ENCODE data around the gene FASN. TPM values are rescaled to one million over a fixed set of nuclear protein-coding genes. Genes with fewer than 3 reads are reported as not detected.

Gene FASN
- total and polyA plus RNA-seq, 2 donors (not counting 1 experiment from before 2014, with no cell fraction given), result 36.8 to 242 TPM

DNA sequence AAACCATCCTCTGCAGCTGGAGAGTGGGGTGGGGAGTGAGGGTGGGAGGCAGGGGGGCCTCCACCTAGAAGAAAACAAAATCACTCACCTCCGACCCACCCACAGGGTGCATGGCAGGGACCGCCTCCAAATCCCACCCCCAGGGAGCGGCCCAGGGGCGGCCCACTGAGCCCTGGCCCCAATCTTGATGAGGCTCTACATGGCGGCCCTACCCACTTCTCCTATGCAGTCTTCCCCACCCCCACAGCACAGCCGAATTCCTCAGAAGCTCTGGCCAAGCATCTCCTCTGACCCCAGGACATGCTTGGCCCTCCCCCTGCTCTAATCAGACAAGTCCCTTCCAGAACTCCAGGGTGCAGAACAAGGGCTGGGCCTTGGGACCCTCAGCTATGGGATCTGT lies 18.2 kb upstream of the FASN start:
- H3K4me2 ChIP-seq (ENCODE audit: extremely low read depth, insufficient read depth, low read length), result no peak overlapping the region
- H2AFZ ChIP-seq (ENCODE audit: low read length), result no peak overlapping the region
- H3K36me3 ChIP-seq (ENCODE audit: control insufficient read depth, insufficient read depth, low read length), result no peaks in the 10 kb centered on the region
- TF ChIP-seq EZH2 (IDR thresholded peaks at IDR 0.05; ENCODE audit: low read length, missing control alignments) (no peak), CTCF (conservative IDR thresholded peaks at IDR 0.05 in 1 of 2, IDR thresholded peaks at IDR 0.05 in 1 of 2; ENCODE audit: low read depth in 1 of 2, low read length in 2 of 2) (no peak)
- no peak overlapping the region for H3K9ac ChIP-seq (ENCODE audit: insufficient read depth, low read length)
- DNase-seq (ENCODE audit: low read depth in 2 of 2), result no peak
- H3K4me3 ChIP-seq (replicated peaks in 1 of 4; ENCODE audit: control extremely low read depth in 1 of 4, insufficient read depth in 1 of 4, low read depth in 3 of 4, low read length in 4 of 4), result no peak overlapping the region
- no peaks in the 10 kb centered on the region for H4K20me1 ChIP-seq (ENCODE audit: control insufficient read depth, extremely low read depth, insufficient read depth, low read length)
- no peaks in the 10 kb centered on the region for H3K79me2 ChIP-seq (ENCODE audit: control insufficient read depth, insufficient read depth, low read length)
- no peaks in the 10 kb centered on the region for H3K4me1 ChIP-seq (ENCODE audit: control insufficient read depth, extremely low read depth, insufficient read depth, low read length)
- no peak overlapping the region for H3K27ac ChIP-seq (ENCODE audit: insufficient read depth, low read length)
- H3K9me3 ChIP-seq (ENCODE audit: control insufficient read depth, insufficient read depth, low read depth, low read length), result no peaks in the 10 kb centered on the region
- H3K27me3 ChIP-seq (ENCODE audit: control insufficient read depth, insufficient read depth, low read length), result no peaks in the 10 kb centered on the region

DNA sequence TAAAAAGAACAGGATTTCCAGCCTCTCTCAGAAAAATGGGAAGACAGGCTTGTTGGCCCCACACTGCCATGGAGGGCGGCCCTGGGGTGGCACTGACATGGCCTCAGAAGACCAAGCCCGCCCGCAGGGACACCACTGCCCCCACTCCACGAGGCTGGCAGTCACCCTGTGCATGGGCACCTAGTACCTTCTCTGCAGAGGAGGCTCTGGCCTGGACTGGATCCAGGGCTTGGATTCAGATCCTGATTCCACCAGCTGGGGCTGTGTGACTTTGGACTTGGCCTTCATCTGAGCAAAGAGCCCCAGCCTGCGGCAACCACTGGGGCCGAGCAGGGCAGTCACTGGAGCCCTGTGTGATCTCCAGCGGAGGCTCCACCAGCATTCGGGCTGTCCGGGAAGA lies 16.8 kb upstream of the FASN start:
- Histone ChIP-seq H3K27ac (ENCODE audit: insufficient read depth, low read length) (no peak overlapping the region), H2AFZ (ENCODE audit: low read length) (no peak overlapping the region), H3K4me3 (replicated peaks in 1 of 4; ENCODE audit: control extremely low read depth in 1 of 4, insufficient read depth in 1 of 4, low read depth in 3 of 4, low read length in 4 of 4) (no peak overlapping the region), H3K79me2 (ENCODE audit: control insufficient read depth, insufficient read depth, low read length) (no peaks in the 10 kb centered on the region), H4K20me1 (ENCODE audit: control insufficient read depth, extremely low read depth, insufficient read depth, low read length) (no peaks in the 10 kb centered on the region), H3K4me2 (ENCODE audit: extremely low read depth, insufficient read depth, low read length) (no peak overlapping the region), H3K27me3 (ENCODE audit: control insufficient read depth, insufficient read depth, low read length) (no peaks in the 10 kb centered on the region), H3K9ac (ENCODE audit: insufficient read depth, low read length) (no peak overlapping the region), H3K4me1 (ENCODE audit: control insufficient read depth, extremely low read depth, insufficient read depth, low read length) (no peaks in the 10 kb centered on the region), H3K36me3 (ENCODE audit: control insufficient read depth, insufficient read depth, low read length) (no peaks in the 10 kb centered on the region), H3K9me3 (ENCODE audit: control insufficient read depth, insufficient read depth, low read depth, low read length) (no peaks in the 10 kb centered on the region)
- no peak for DNase-seq (ENCODE audit: low read depth in 2 of 2)
- TF ChIP-seq EZH2 (IDR thresholded peaks at IDR 0.05; ENCODE audit: low read length, missing control alignments) (no peak), CTCF (conservative IDR thresholded peaks at IDR 0.05 in 1 of 2, IDR thresholded peaks at IDR 0.05 in 1 of 2; ENCODE audit: low read depth in 1 of 2, low read length in 2 of 2) (no peak)

DNA sequence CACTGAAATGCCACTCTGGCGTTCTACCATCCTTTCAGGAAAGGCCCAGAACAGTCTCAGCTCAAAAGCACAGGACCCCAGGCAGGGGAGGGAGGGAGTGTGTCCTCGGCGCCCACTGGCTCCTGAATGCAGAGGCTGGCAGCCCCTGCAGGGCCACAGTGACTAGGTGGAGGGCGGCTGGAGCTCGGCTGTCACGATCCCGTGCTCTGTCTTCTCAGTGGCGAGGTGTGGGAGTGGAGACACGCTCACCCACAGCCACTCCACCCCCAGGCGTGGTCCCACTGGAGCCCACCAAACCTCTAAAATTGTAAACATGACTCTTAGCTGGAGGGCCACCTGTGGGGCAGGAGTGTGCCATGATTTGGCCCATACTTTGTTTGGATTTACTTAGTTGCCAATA lies 16.4 kb upstream of the FASN start:
- no peaks in the 10 kb centered on the region for H3K4me1 ChIP-seq (ENCODE audit: control insufficient read depth, extremely low read depth, insufficient read depth, low read length)
- TF ChIP-seq CTCF (conservative IDR thresholded peaks at IDR 0.05 in 1 of 2, IDR thresholded peaks at IDR 0.05 in 1 of 2; ENCODE audit: low read depth in 1 of 2, low read length in 2 of 2) (no peak), EZH2 (IDR thresholded peaks at IDR 0.05; ENCODE audit: low read length, missing control alignments) (no peak)
- H3K36me3 ChIP-seq (ENCODE audit: control insufficient read depth, insufficient read depth, low read length), result no peaks in the 10 kb centered on the region
- H3K27ac ChIP-seq (ENCODE audit: insufficient read depth, low read length), result no peak overlapping the region
- DNase-seq (ENCODE audit: low read depth in 2 of 2), result no peak
- no peak overlapping the region for H3K4me2 ChIP-seq (ENCODE audit: extremely low read depth, insufficient read depth, low read length)
- no peak overlapping the region for H3K9ac ChIP-seq (ENCODE audit: insufficient read depth, low read length)
- no peak overlapping the region for H2AFZ ChIP-seq (ENCODE audit: low read length)
- H4K20me1 ChIP-seq (ENCODE audit: control insufficient read depth, extremely low read depth, insufficient read depth, low read length), result no peaks in the 10 kb centered on the region
- H3K27me3 ChIP-seq (ENCODE audit: control insufficient read depth, insufficient read depth, low read length), result no peaks in the 10 kb centered on the region
- H3K79me2 ChIP-seq (ENCODE audit: control insufficient read depth, insufficient read depth, low read length), result no peaks in the 10 kb centered on the region
- no peaks in the 10 kb centered on the region for H3K9me3 ChIP-seq (ENCODE audit: control insufficient read depth, insufficient read depth, low read depth, low read length)
- H3K4me3 ChIP-seq (replicated peaks in 1 of 4; ENCODE audit: control extremely low read depth in 1 of 4, insufficient read depth in 1 of 4, low read depth in 3 of 4, low read length in 4 of 4), result no peak overlapping the region
